ENCODE results near the gene MED29.
A peak's percentile ranks its signal among the peaks of the same experiment; 100 is the strongest.

Gene MED29

GRCh38 chr19:39390751-39391437, at the start of gene MED29, which contains the start of gene PAF1:
Gene MED29 (plus strand): TSS chr19:39391378. CDS start chr19:39391423, 45 bp downstream.
Gene PAF1 (minus strand): TSS chr19:39391106. CDS start chr19:39390864, 242 bp downstream.
- DNase-seq (ENCODE audit: low read depth) = peak; percentile 88

- peak; percentile 99 for DNase-seq (ENCODE audit: low read depth)
Observed at GRCh38 chr19:39341719-39342604, 49.2 kb upstream of the MED29 start, which contains the start of gene SAMD4B. Gene SAMD4B (plus strand): TSS chr19:39342421. CDS start chr19:39356894, 14,473 bp downstream.

- DNase-seq (ENCODE audit: low read depth) = no peak
Observed at GRCh38 chr19:39342647-39343305, 48.4 kb upstream of the MED29 start.

- DNase-seq (ENCODE audit: low read depth) = no peak
Observed at GRCh38 chr19:39345956-39346355, 45.2 kb upstream of the MED29 start.

- DNase-seq (ENCODE audit: low read depth) = no peak
Observed at GRCh38 chr19:39347332-39348164, 43.6 kb upstream of the MED29 start.

- no peak for DNase-seq (ENCODE audit: low read depth)
Observed at GRCh38 chr19:39349326-39349725, 41.9 kb upstream of the MED29 start.

- no peak for DNase-seq (ENCODE audit: low read depth)
Observed at GRCh38 chr19:39350156-39350555, 41.0 kb upstream of the MED29 start.

GRCh38 chr19:39351537-39352064, 39.6 kb upstream of the MED29 start:
- DNase-seq (ENCODE audit: low read depth) = no peak

GRCh38 chr19:39352381-39353255, 38.6 kb upstream of the MED29 start:
- DNase-seq (ENCODE audit: low read depth) = no peak

GRCh38 chr19:39355253-39355652, 35.9 kb upstream of the MED29 start:
- DNase-seq (ENCODE audit: low read depth) = no peak

- DNase-seq (ENCODE audit: low read depth) = no peak
Observed at GRCh38 chr19:39356073-39356472, 35.1 kb upstream of the MED29 start.

- DNase-seq (ENCODE audit: low read depth) = no peak
Observed at GRCh38 chr19:39356647-39357046, 34.5 kb upstream of the MED29 start.

GRCh38 chr19:39359026-39359425, 32.2 kb upstream of the MED29 start:
- DNase-seq (ENCODE audit: low read depth) = no peak

GRCh38 chr19:39360599-39360998, 30.6 kb upstream of the MED29 start:
- DNase-seq (ENCODE audit: low read depth) = no peak

- DNase-seq (ENCODE audit: low read depth) = no peak
Observed at GRCh38 chr19:39362682-39363657, 28.2 kb upstream of the MED29 start.

GRCh38 chr19:39363901-39364457, 27.2 kb upstream of the MED29 start:
- DNase-seq (ENCODE audit: low read depth) = no peak

GRCh38 chr19:39365531-39365930, 25.6 kb upstream of the MED29 start:
- DNase-seq (ENCODE audit: low read depth) = no peak

- DNase-seq (ENCODE audit: low read depth) = no peak
Observed at GRCh38 chr19:39369200-39369599, 22.0 kb upstream of the MED29 start.

GRCh38 chr19:39370735-39371134, 20.4 kb upstream of the MED29 start:
- DNase-seq (ENCODE audit: low read depth) = no peak
